DMS114 treated with DMSO at 0.1 percent for 48 hours (cell line): ENCODE measurements around the gene REELD1.

Source experiments
- DNase-seq: peaks from one replicate; lab custom pipeline; 2025; ENCODE audit not compliant: unreplicated experiment; lab: John Stamatoyannopoulos, UW

The REELD1 gene

DNA sequence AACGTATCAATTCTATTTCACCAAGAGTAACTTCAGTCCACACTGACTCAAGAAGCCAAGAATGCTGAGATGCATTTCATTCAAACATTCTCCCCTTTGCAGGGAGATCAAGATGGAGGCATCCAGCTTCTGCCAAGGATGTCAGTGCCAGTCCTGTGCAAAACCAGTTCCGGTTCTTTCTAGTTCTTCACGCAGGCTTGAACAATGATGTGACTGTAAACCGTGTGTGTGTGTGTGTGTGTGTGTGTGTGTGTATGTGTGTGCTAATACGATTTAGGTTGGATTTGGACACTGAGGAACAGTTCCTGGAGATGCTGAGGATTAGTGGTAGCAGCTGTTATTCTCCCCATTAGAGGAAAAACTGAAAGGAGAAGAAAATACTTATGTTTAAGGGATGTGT, at the start of gene REELD1:
TSS of gene REELD1 (plus strand) at position 301 of the 400 bp plus-strand sequence. CDS start 2,415 bp downstream, outside the sequence.
- DNase-seq: no peak

GRCh38 chr4:146165221-146165620, 49.1 kb upstream of the REELD1 start:
- no peak for DNase-seq

DNA sequence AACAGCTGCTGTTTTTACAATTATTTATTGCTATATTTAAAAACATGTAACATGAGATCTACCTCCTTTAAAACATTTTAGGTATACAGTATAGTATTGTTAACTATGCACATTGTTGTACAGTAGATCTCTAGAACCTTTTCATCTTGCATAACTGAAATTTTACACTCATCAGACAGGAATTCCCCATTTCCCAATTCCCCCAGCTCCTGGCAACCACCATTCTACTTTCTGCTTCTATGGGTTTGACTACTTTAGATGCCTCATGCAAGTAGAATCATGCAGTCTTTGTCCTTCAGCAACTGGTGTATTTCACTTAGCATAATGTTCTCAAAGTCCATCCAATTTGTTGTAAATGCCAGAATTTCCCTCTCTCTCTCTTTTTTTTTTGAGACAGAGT, 48.5 kb upstream of the REELD1 start:
- no peak for DNase-seq

DNA sequence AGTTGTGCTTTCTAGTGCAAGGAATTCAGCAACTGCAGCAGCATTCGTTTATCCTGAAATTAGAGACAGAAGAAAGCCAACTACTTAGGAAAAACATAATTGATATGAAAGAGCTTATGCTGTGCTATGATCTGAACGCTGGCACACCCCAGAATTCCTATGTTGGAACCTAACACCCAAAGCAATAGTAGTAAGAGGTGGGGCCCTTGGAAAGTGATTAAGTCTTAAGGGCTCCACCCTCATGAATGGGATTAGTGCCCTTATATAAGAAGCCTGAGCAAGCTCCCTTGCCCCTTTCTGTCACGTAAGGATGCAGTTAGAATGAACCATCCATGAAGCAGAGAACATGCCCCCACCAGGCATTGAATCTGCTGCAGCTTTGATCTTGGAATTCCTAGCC, 44.2 kb upstream of the REELD1 start:
- no peak for DNase-seq

GRCh38 chr4:146175541-146176453, 38.5 kb upstream of the REELD1 start, which contains the start of gene LSM6:
Gene LSM6 (plus strand): TSS chr4:146175718. CDS start chr4:146182922, 7,204 bp downstream.
- DNase-seq: peak; percentile 66

DNA sequence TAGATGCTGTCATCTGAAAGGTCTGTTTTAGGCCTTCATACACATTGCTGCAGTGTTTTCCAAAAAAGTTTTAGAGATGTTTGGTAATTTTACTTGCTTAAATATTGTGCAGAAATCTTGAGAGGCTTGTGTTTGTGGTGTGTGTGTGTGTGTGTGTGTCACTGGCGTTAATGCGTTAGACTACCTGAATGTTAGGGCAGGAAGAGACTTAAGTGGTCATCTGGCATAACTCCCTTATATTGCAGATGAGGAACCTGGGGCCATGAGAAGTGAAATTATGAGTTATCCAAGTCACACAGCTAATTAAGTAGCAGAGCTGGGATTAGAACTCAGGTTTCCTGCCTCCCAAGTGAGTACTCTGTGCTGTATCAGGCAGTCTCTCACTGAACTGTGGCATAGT, 37.4 kb upstream of the REELD1 start:
- no peak for DNase-seq

DNA sequence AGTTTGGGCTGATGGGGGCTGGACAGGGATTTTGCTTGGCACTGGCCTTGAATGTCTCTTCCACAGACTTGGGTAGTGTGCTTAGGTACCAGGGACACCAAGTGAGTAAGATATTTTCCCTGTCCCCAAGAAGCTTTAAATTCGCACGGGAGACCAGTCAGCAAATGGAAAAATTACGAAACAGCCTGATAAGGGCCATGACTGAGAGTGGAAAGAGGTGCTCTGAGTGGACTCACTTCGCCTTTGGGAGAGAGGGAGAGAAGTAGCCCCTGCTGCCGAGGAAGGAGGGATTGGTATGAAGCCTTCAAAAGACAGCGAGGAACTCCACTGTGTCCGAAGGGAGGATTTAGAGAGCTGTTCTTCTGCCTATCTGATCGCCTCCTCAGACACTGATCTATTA, 36.2 kb upstream of the REELD1 start:
- DNase-seq: no peak

GRCh38 chr4:146179784-146180370, 34.5 kb upstream of the REELD1 start:
- DNase-seq: no peak

DNA sequence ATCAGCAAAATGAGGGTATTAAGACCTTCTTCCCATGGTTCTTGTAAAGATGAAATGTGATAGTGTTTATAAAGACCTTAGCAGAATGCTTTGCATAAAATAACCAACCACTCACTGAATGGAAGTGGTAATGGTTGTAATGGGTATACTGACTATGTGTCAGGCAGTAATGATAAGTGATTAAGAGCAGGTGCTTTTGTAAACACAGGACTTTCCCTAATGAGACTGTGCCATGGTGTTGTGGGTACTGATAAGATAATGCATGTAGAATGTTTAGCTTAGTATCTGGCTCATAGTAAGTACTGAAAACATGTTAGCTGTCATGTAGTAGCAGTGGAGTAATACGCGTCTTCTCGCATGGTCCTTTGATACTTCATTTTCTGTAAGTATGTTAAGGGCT, 31.9 kb upstream of the REELD1 start:
- no peak for DNase-seq

GRCh38 chr4:146183209-146183608, 31.1 kb upstream of the REELD1 start:
- DNase-seq: no peak

DNA sequence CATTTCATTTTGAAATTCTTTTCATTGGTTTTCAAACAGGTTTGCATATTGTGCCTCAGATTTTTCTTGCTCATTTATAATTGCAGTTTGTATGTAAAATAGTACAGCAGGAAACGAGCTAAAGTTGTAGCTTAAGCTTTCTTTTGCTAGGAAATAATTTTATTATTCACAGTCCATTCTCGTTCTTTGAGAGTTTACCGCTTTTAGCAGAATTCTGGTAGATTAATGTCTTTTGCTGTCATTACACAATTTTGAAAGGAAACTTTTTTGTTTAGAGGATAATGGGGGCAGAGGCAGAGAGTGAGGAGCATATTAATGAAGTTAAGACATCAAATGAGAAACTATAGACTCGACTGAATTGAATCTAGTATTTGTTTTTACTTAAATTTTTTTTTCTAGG, 28.3 kb upstream of the REELD1 start:
- no peak for DNase-seq

DNA sequence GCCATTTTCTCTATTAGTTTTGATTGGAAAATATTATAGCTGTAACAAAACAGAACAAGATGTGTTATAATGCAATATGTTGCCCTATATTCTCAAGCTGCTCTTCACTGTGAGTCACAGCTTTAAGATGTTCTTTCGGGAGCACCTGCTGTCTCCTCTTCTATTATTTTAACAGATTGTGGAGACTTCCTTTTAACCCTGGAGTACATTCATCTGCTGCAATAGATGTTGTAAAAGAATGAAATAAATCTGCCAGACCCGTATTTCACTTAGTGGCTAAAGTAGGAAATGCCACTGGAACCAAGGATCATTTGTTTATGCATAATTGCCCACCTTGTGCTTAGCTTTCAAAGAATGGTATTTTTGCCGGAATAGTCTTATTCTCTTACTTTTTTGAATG, 27.7 kb upstream of the REELD1 start:
- DNase-seq: no peak

- no peak for DNase-seq
Observed at GRCh38 chr4:146190456-146190855, 23.9 kb upstream of the REELD1 start.

DNA sequence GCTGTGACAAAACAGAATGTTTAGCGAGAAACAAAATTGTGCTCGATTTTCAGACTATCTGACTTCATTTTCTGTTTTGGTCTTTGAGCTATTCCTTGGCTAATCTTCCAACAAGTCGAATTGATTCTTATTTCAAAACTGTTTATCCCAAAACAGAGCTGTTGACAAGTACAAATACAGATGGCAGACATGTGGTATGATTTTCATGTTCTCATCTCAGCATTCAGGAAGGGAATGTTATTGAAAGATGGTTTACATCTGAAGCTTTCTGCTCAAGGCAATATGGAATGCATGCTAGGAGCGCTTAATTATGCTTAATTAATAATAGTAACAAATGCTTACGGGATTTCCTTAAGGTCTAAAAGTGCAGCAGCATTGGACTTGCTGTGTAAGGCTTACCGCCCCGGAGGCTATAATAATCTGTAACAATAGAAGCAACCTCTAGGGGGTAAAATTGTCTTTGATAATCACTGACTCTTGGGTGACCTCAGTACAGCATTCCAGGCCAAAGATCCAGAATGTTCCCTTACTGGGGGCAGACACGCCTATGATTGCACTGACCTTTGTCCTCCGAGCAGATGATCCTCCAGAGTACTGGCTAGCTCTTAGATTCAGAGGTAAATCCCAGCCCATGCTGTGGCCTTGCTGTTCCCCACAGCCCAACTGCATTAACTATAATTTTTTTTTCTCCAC, 22.4 kb upstream of the REELD1 start:
- no peak for DNase-seq

- DNase-seq: no peak
Observed at GRCh38 chr4:146193628-146194027, 20.7 kb upstream of the REELD1 start.

- DNase-seq: no peak
Observed at GRCh38 chr4:146194212-146194611, 20.1 kb upstream of the REELD1 start.

GRCh38 chr4:146202665-146203064, 11.7 kb upstream of the REELD1 start:
- DNase-seq: no peak

- DNase-seq: no peak
Observed at GRCh38 chr4:146207410-146207809, 6.9 kb upstream of the REELD1 start.

GRCh38 chr4:146210890-146211289, 3.4 kb upstream of the REELD1 start:
- DNase-seq: no peak

- DNase-seq: no peak
Observed at GRCh38 chr4:146211440-146211839, 2.9 kb upstream of the REELD1 start.

- DNase-seq: no peak
Observed at GRCh38 chr4:146212781-146213180, 1.6 kb upstream of the REELD1 start.

GRCh38 chr4:146222313-146222712, 8.0 kb downstream of the REELD1 start:
- no peak for DNase-seq
